NCI-H1092 (cell line): ENCODE data around the gene NRCAM.

ENCODE experiments used
- DNase-seq: peaks from one replicate; lab custom pipeline; 2025; lab: John Stamatoyannopoulos, UW

The NRCAM gene

DNA sequence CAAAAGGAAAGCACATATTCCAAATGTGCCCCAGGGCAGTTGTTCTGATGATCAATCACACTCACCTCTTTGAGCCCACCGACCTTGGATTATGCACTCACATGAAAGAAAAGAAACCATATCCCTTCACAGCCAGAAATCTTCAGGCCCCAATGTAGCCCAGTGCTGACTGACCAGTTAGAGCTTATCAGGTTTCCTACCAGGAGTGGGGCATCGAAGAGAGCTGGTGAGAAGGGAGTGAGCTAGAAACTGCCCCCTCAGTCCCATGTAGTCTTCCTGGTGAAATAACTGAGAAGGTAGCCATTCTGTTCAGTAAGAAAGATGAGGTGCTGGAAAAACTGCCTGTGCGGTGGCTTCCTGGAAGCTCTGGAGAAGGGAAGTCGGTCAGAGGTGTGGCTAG lies 32.2 kb downstream of the NRCAM start:
- no peak for DNase-seq

DNA sequence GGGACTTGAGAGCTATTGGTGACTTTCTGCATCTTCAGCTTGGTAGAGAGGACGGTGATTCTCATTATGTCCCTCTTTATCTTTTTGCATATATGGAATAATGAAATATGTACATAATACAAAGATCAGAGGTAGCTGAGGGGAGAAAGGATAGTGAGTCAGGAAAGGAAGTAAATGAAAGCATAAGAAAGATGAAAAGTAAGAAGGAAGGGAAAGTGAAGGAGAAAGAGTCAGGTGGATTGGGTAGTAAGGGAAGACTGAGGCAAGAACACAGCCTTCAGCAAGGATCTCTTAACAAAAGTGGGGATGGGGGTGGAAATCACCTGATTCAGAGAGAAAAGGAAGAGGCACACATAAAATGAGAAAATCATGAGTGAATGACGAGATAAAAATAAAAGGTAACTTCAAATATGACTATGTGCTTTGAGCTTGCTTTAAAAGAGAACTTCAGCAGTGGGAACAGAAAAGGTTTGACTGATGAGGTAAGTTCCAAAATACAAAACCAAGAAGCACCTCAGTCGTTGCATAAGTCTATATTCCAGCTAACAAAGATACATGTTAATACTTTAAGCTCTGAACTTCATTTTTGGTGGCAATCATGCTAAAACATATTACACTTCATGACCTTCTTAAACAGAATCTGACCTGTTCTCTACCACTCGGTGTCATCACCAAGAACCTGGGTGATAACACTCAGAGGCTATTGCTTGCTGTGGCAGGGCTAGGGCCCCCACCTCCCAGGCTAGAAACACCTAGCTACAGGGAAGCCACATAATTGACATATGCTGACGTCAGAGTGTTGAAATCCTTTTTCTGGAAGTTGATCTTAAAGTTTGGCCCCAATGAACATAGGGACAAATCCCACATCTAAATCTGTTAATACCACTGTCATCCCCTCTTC lies 32.9 kb downstream of the NRCAM start:
- no peak for DNase-seq

DNA sequence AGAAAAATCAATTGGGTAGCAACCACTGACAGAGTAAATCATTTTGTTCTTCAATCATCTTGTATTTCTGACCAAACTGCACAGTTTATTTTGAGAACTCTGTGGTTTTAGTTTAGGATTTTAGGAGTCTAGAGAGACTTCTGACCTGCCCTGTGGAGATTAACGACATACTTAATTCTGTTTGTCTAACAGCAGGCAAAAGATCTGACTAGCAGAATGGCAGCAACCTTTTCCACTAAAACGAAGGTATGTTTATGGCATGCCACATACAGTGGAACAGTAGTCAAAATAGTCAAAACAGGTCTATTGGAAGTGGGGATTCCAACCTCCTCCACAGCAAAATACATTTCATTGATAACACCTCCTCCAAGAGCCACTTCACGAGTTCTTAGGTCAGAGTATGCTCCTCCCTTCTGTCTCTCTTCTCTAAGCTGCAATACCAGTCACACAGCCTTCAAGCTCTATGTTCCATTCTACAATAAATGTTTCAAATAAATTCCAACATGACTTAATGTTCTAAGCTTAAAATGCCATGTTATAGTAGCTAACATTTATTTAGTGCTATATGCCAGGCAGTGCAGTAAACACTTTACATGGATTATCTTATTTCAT lies 34.4 kb downstream of the NRCAM start:
- DNase-seq: no peak

DNA sequence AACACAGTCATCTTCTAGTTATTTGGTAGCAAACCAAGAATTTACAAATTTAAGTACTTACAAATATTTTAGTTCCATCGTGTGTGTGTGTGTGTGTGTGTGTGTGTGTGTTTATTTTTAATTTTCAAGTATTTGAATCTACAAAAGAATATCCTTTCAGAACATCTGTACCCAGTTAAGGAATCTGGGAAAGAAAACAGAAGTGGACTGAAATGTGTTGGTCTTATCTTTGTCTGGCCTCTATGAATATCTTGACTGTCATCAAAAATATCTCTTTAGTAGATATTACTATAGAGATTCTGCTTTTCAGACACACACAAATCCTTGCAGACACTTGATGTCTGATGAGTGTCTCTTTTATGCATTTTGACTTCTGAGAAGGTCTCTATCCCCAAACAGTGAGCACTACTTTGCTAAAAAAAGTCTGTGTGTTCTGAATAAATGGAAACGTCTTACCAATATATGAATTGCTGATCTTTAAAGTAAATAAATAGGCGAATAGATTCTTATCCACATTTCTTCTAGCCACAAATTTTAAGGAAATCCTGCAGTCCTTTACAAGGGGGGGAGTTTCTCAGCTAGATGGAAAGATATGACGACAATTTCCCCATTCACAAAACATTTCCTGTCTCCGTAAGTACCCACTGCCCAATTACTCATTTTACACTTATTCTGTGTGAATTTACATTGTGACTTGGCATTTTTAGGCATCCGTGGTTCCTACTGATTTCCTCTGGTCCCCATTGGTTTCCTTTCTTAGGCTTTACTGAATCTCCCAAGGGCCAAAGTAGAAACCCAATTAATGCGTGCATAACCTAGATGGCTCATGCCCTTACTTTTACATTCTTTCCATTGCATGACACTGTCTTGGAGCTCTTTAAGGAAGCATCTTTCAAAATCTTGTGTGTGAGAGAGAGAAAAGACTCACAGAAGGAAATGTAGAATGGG lies 36.0 kb downstream of the NRCAM start:
- DNase-seq: no peak

GRCh38 chr7:108418946-108419345 lies 37.3 kb downstream of the NRCAM start:
- no peak for DNase-seq

DNA sequence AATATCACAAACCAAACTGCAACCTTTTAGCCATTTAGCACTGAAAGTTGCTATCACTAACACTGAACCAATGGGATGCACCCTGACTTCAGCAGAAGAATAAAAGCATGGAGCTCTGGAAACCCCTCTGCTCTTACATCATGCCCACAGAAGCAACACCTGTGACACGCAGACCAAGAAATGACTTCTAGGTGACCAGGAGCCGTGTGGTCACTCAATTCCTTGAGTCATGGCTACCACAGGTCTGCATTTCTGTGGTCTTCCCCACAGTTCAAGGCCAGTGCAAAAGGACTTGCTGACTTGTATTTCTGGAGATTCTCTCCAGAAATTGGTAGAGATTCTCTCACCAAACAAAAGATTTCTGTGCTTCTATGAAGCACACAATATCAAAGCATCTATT lies 38.3 kb downstream of the NRCAM start:
- DNase-seq: no peak

DNA sequence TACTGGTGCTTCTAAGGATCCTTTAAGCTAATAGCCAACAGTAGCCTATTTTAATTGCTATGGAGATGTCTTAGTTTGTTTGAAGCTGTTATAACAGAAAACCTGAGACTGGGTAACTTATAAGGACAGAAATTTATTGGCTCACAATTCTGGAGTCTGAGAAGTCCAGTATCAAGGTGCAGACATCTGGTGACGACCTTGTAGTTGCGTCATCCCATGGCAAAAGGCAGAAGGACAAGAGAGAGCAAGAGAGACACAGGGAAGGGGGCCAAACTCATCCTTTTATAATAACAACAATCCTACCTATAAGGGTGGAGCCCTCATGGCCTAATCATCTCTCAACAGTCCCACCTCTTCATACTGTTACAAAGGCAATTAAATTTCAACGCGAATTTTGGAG lies 39.1 kb downstream of the NRCAM start:
- no peak for DNase-seq

DNA sequence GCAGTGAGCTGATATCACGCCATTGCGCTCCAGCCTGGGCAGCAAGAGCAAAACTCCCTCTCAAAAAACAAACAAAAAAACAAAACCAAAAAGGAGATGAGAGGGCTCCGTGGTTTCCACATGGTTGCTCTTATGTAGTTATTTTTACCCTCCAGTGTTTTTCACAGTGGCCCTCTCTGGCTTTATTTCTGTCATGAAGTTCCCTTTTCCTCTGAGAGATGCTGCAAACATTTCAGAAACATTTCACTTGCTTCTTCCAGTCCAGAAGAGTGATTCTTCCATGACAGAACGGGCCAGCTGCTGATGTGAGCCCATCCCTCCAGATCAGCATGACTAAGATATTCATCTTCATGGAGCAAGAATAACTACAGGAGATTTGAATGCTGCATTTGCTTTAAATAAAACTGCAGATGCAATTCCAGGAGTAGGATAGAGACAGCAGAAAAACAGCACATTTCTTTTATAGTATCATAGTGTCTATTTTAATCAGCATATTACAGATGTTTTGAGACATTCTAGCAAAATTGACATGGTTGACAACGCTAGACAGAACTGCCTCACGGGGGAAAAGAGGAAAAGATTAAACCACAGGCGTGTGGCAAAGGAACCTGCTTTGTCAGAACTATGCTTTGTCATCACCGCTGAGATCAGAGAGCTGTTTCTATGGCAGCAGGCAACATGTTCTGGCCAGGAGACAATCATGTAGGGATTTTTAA lies 40.3 kb downstream of the NRCAM start:
- peak; percentile 54 for DNase-seq

DNA sequence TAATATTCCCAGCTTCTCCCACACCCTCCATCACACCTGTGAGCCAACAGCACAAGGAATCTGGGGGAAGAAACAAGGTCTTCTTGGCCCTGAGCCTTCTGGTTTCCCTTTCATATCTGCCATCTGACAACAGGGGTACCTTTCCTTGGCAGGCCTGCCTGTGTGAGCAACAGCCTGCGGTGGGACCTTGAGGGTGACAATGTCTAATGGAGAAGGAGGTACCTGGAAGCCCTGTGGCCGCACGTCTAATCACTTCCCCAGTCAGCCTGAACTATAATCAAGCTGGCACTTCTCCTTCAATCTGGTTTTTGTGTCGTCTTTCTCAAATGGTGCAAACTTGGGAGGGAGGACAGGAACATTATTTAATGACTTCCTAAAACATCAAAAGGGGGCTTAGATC lies 41.2 kb downstream of the NRCAM start:
- DNase-seq: no peak

DNA sequence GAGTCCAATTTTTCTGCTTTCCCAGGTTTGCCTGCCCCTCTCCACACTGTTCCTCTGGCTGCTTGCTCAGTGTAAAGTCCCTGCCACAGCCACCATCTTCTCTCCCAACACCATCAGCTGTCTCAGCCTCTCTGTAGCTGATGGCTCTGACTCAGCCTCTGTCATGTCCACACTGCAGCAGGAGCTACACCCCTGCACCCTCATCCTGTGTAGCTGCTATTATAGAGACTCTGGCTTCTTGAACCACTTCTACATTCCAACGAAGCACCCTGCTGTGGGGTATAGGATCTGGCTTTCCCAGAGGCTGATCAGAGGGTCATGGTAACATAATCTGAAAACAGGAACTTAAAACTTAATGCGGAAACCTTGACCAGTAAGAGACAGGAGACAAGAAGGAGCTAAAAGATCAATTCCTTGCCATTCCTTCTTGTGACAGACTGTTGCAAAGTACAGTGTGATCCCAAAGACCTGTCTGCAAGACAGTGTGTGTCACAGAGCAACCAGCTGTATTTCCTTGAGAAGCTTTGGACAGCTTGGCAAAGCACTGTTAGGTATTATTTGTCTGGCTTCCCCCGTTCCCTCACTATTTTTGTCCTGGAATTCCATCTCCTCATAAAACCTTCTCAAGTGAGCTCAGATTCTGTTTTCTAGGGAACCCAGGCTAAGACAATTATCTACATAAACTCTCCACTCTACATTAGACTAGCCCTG lies 42.3 kb downstream of the NRCAM start:
- DNase-seq: no peak

DNA sequence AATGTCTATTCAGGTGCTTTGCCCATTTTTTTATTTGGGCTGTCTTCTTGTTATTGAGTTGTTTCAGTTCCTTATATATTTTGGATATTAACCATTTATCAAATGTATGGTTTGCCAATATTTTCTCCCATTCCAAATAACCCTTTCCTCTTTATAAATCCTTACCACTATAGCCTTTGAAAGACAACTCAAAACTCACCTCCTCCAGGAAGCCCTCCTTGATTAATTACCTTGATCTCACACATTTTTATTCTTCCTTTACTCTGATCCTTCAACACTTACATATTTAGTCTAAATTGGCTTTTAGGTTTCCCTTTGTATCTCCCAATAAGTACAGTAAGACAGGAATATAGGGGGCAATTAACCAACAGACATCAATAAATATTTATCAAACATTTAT lies 42.9 kb downstream of the NRCAM start:
- no peak for DNase-seq

GRCh38 chr7:108409146-108409545 lies 47.1 kb downstream of the NRCAM start:
- DNase-seq: no peak

DNA sequence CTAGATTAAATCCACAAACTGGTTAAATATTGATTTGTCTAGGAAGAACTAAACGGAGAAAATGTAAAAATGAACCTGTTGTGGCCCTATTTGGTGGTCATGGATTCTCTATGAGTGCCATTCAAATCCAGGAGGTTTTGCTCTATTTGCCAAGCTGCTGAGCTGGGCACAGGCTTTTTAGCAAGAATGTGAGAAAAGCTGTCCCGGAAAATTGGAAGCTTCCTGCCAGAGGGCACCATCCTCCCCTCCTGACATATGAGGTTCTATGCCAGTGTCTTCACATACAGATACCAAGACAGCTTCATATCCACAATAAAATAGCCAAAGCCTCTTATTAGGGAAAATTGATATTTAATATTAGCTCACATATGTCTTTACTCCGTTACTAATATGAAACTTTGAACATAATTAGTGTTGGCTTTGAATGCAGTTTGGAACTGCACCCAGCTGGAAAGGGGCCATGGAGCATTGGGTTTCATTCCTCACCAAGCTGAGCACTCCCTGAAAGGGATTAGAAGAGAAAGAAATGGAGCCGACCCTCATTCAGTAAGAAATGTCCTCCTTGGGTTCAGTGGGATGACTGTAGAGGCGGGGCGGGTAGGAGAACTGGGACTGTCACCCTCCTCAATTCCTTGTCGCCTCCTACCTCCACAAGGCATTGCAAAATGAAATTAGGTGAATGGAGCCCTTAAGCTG lies 47.8 kb downstream of the NRCAM start:
- DNase-seq: peak; percentile 60

DNA sequence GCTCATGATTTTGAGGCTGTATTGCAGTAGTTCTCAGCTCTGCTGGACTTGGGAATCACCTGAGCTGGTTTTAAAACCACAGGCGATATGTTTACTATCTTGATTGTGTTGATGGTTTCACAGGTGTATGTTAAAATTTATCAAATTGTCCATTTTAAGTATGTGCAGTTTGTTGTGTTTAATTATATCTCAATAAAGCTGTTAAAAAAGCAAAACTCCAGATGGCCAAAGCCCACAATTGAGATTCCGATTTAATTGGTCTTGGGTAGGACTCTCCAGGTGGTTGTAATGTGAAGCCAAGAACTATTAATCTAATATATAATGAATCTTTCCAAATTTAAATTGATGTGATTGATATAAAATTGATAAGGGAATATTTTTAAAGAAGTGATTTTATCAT lies 48.6 kb downstream of the NRCAM start:
- no peak for DNase-seq

DNA sequence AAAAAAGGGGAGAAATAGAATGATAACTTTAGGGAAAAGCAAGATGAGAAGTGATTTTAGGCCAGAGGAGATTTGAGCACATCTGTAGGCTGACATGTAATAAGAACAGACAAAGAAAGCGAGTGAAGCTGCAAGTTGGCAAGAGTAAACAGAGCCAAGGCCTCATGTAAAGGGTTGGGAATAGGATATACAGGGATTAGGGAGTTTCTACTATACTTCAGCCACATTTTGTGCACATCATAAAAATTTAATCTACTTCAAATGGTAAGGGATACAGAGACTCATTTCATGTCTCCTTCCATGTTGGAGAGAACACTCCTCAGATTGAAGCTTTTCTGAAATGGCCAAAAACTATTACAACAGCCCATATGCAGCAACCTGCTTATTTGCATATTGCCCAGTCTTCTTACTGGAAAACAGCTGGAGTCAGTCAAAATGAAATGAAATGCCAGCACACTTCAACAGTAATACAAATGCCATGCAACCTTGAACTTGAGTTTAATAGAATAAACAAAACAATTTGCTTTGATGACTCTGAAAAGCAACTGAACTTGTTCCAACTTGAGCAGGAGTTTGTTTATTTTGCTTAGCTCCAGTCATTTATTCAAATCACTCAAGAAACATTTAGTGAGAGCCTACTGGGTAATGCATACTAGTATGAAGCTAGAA lies 49.9 kb downstream of the NRCAM start:
- DNase-seq: no peak

- DNase-seq: no peak
Measured at GRCh38 chr7:108404509-108405420, 51.5 kb downstream of the NRCAM start.

DNA sequence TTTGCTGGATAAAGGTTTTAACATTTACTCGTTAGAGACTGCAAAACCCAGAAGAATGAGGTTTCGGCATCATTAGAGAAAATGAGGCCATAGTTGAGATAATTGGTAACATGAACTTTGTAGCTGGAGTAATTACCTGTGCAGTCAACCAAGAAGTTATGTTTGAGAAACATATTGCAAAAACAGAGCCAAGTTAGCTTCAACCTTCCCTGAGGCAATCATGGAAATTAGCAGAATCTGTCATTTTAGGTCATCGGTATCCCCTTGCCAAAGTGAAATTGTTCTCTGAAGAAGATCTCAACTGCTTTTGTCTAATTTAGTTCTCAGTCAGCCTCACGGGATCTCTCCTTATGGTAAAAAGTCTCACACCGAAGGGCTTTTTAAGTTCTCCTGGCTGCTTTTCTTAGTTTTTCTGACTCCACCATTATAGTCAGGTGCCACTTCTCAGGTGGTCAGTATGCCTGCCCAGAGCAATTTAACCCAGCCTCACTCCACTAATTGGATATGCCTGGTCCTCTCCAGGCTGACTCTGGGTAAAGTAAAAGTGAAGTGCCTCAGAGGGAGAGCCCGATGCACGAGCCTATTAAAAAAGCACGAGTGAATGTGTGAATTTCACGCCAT lies 52.5 kb downstream of the NRCAM start:
- no peak for DNase-seq

DNA sequence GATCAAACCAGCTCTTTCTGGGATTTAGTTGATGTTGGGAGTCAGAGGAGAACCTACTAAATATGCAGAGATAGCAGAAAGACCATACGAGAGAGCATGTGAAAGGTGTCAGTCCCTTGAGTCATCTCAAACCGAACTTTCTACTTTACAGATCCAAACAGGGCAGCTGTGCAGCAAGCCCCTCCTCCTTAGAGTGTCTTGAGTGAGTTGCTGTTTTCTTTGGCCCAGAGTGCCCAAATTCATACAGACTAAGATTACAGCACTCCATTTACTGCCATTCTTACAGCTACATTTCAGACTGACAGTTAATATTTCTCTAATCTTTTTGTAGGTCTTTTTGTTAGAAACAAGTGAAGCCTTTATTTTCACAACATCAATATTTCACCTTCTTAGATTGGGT lies 53.4 kb downstream of the NRCAM start:
- no peak for DNase-seq

DNA sequence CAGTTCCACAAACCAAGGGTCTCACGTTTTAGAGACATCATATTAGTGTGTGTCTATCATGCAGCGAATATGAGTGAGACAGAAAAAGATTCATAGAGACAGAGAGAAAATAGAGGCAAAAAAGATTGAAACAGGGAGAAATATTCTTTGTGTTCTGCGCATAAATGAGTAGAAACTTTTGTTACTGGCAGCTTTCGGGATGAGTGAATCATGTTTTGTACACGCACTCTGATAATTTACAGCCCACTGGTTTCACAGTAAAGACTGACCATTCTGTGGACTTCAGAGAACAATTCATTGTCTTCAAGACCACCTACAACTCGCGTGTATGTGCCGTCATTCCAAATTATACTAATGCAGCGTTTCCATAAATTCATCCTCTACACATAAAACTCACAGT lies 60.2 kb downstream of the NRCAM start:
- DNase-seq: no peak
